ENCODE results near the gene FIBP.
A peak's percentile ranks its signal among the peaks of the same experiment; 100 is the strongest.

Gene FIBP

DNA sequence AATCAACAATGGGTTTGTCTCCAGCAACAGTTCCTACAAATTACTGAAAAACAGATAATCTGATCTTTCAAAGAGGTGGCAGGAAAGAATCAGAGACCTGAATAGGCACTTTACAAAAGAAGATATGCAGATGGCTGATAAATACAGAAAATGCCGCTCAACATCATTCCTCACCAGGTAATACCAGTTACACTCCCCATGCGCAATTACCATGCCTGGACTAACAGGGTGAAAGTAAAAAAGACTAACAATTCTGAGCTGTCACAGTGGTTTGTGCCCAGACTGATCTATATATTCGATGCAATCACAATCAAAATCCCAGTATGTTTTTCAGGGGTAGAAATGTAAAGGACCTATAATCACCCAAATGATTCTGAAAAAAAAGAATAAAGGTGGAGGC, 44.5 kb downstream of the FIBP start:
- no peak overlapping the region for H3K4me3 ChIP-seq (ENCODE audit: low read length)
- no peak for TF ChIP-seq CTCF (conservative IDR thresholded peaks at IDR 0.05; ENCODE audit: low read depth, low read length)
- DNase-seq (ENCODE audit: low read depth): no peak

DNA sequence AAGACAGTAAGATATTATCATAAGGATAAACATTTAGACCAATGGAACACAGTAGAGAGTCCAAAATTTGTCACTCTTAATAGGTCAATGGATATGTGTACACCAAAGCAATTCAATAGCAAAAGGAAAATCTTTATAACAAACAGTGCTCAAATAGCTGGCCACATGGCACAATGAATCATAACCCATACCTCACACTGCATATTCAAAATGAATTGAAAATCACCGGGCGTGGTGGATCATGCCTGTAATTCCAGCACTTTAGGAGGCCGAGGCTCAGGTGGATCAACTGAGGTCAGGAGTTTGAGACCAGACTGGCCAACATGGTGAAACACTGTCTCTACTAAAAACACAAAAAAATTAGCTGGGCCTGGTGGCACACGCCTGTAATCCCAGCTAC, 46.1 kb downstream of the FIBP start:
- no peak for TF ChIP-seq CTCF (conservative IDR thresholded peaks at IDR 0.05; ENCODE audit: low read depth, low read length)
- H3K4me3 ChIP-seq (ENCODE audit: low read length): no peak overlapping the region
- DNase-seq (ENCODE audit: low read depth): no peak

DNA sequence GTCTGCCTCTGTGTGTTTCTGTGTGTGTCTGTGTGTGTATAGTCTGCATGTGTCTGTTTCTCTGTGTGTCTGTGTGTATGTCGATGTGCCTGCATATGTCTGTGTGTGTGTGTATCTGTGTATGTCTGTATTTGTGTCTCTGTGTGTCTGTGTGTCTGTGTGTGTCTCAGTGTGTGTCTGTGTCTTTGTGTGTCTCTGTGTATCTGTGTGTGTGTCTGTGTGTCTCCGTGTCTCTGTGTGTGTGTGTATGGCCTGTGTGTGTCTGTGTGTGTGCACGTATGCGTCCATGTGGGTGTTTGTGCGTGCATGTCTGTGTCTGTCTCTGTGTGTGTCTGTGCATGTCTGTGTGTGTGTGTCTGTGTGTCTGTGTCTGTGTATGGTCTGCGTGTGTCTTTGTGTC, 54.1 kb downstream of the FIBP start:
- DNase-seq (ENCODE audit: low read depth): no peak
- no peak for TF ChIP-seq CTCF (conservative IDR thresholded peaks at IDR 0.05; ENCODE audit: low read depth, low read length)
- peak overlapping the region; percentile 72 for H3K4me3 ChIP-seq (ENCODE audit: low read length)
